Spleen (tissue), 7 donors: ENCODE data around the gene LRAT.

Source experiments
- CTCF ChIP-seq, 11 experiments: fragments of 200-600 bp in 7 of 11; fragments of 450-650 bp in 4 of 11; sonication (generic) in 4 of 11; IDR thresholded peaks in 8 of 11; conservative IDR thresholded peaks in 3 of 11; 1 replicate in 7 of 11; 2 replicates in 4 of 11; pipeline versions ENCODE4 v1.4.0 to v1.8.0; 2016 to 2021; ENCODE audit warnings: antibody characterized with exemption in 11 of 11, inconsistent platforms in 4 of 11, mild to moderate bottlenecking in 1 of 11
- POLR2A ChIP-seq, 3 donors: fragments of 450-650 bp; IDR thresholded peaks; one replicate each; pipeline ENCODE4 v1.5.1; 2017; ENCODE audit warnings: antibody characterized with exemption in 3 of 3, mild to moderate bottlenecking in 1 of 3
- POLR2AphosphoS5 ChIP-seq, 3 donors: sonication (generic); formaldehyde crosslinking; IDR thresholded peaks; one replicate each; pipeline ENCODE4 v1.5.1; 2017; ENCODE audit warnings: antibody characterized with exemption in 3 of 3
- donor health status: DM: no; HTN: no; CAD: no; lungs with moderate emphysema.
- donor health status: DM: no; HTN: no; CAD: no.
- donor health status: DM: no; HTN: no; CAD: no.

GRCh38 chr4:154778264-154778663 lies 34.5 kb downstream of the LRAT start:
- TF ChIP-seq POLR2A (IDR thresholded peaks at IDR 0.05) (no peak), CTCF (IDR thresholded peaks at IDR 0.05 in 8 of 11, conservative IDR thresholded peaks at IDR 0.05 in 3 of 11) (no peak), POLR2AphosphoS5 (IDR thresholded peaks at IDR 0.05) (no peak)
